H4 (cell line): ENCODE data around the gene CACHD1. TPM values are rescaled to one million over a fixed set of nuclear protein-coding genes. Genes with fewer than 3 reads are reported as not detected.

Experiments used
- DNase-seq: peaks from one replicate; pipeline ENCODE4 v3.0.0-alpha.2; 2015; ENCODE audit warnings: low spot score
- total RNA-seq: library from RNA; depleted of rRNA; stranded (reverse); fragments of >200 nt; shearing (Covaris generic); gene quantifications from 2 replicates; pipeline ENCODE4 v1.2.3, GENCODE V29; 2014; rRNA removed

CACHD1 gene
- 6.9 and 9.1 TPM in 2 replicates for total RNA-seq

GRCh38 chr1:64469977-64470664 lies at the start of gene CACHD1:
Gene CACHD1, plus strand, starts transcription at chr1:64470129. Its CDS starts 616 bp downstream, at chr1:64470745.
- DNase-seq: peak; percentile 75

- DNase-seq: no peak
Measured at GRCh38 chr1:64421377-64421776, 48.6 kb upstream of the CACHD1 start.

GRCh38 chr1:64423526-64423925 lies 46.4 kb upstream of the CACHD1 start:
- no peak for DNase-seq

GRCh38 chr1:64424412-64424811 lies 45.5 kb upstream of the CACHD1 start:
- no peak for DNase-seq

- DNase-seq: no peak
Measured at GRCh38 chr1:64425521-64425920, 44.4 kb upstream of the CACHD1 start.

GRCh38 chr1:64426681-64427080 lies 43.2 kb upstream of the CACHD1 start:
- no peak for DNase-seq

GRCh38 chr1:64427879-64428278 lies 42.0 kb upstream of the CACHD1 start:
- DNase-seq: no peak

GRCh38 chr1:64433308-64433707 lies 36.6 kb upstream of the CACHD1 start:
- DNase-seq: no peak

- DNase-seq: no peak
Measured at GRCh38 chr1:64433747-64434146, 36.2 kb upstream of the CACHD1 start.

GRCh38 chr1:64435000-64435399 lies 34.9 kb upstream of the CACHD1 start:
- DNase-seq: no peak

- no peak for DNase-seq
Measured at GRCh38 chr1:64437453-64437852, 32.5 kb upstream of the CACHD1 start.

GRCh38 chr1:64440183-64440826 lies 29.6 kb upstream of the CACHD1 start:
- no peak for DNase-seq

GRCh38 chr1:64451440-64451839 lies 18.5 kb upstream of the CACHD1 start:
- no peak for DNase-seq

GRCh38 chr1:64453688-64454087 lies 16.2 kb upstream of the CACHD1 start:
- DNase-seq: no peak

GRCh38 chr1:64458915-64459314 lies 11.0 kb upstream of the CACHD1 start:
- DNase-seq: no peak

- DNase-seq: no peak
Measured at GRCh38 chr1:64459743-64460142, 10.2 kb upstream of the CACHD1 start.

- DNase-seq: no peak
Measured at GRCh38 chr1:64466033-64466432, 3.9 kb upstream of the CACHD1 start.

GRCh38 chr1:64469116-64469976 lies 583 bp upstream of the CACHD1 start:
- no peak for DNase-seq

- no peak for DNase-seq
Measured at GRCh38 chr1:64470665-64471217, 812 bp downstream of the CACHD1 start.

- DNase-seq: no peak
Measured at GRCh38 chr1:64471218-64472039, 1.5 kb downstream of the CACHD1 start.

GRCh38 chr1:64472040-64472376 lies 2.1 kb downstream of the CACHD1 start:
- DNase-seq: no peak
